SK-N-MC (cell line): ENCODE measurements around the gene DYNC1I1.

Experiments
- EZH2 ChIP-seq: fragments of 200-600 bp; sonication (generic); IDR thresholded peaks from one replicate; pipeline ENCODE4 v1.6.1; 2017; ENCODE audit warnings: antibody characterized with exemption
- POLR2AphosphoS5 ChIP-seq: IDR thresholded peaks from 2 replicates; pipeline ENCODE4 v1.6.1; 2012; ENCODE audit warnings: mild to moderate bottlenecking, low read depth, low read length, borderline replicate concordance

GRCh38 chr7:96131525-96131924, 359.2 kb downstream of the DYNC1I1 start:
- TF ChIP-seq EZH2: no peak
- TF ChIP-seq POLR2AphosphoS5: no peak
